Measurements from ENCODE around the gene MICB. TPM values are rescaled to one million over a fixed set of nuclear protein-coding genes. Genes with fewer than 3 reads are reported as not detected.
"Not testable (repeated sequence)": the region's sequence is repeated elsewhere in the genome, so short reads cannot be mapped to it uniquely, and the experiment has no call there.

Gene MICB
- polyA plus RNA-seq, 2 donors = 0.29 to 0.77 TPM

- Histone ChIP-seq H3K27me3 (ENCODE audit: control insufficient read depth in 1 of 2, insufficient read depth in 2 of 2, low read length in 2 of 2) (no peaks in the 10 kb centered on the region), H3K9me3 (ENCODE audit: control insufficient read depth in 2 of 2, insufficient read depth in 1 of 2, low read depth in 1 of 2, low read length in 1 of 2) (no peaks in the 10 kb centered on the region), H3K4me3 (ENCODE audit: low read depth in 1 of 2, low read length in 2 of 2) (no peak overlapping the region), H3K36me3 (ENCODE audit: control insufficient read depth in 2 of 2, insufficient read depth in 2 of 2, low read length in 1 of 2) (no peaks in the 10 kb centered on the region), H3K4me1 (ENCODE audit: control insufficient read depth in 2 of 2, insufficient read depth in 2 of 2, low read length in 1 of 2) (no peaks in the 10 kb centered on the region), H3K27ac (ENCODE audit: low read depth in 2 of 2, low read length in 1 of 2) (no peak overlapping the region)
- WGBS, 2 donors = 44 to 70% methylated on average over 2 of the region's 2 CpGs
Observed at GRCh38 chr6:31483392-31483791, 14.6 kb upstream of the MICB start.

- Histone ChIP-seq H3K4me3 (ENCODE audit: low read depth in 1 of 2, low read length in 2 of 2) (no peak overlapping the region), H3K36me3 (ENCODE audit: control insufficient read depth in 2 of 2, insufficient read depth in 2 of 2, low read length in 1 of 2) (no peaks in the 10 kb centered on the region), H3K27ac (ENCODE audit: low read depth in 2 of 2, low read length in 1 of 2) (no peak overlapping the region), H3K27me3 (ENCODE audit: control insufficient read depth in 1 of 2, insufficient read depth in 2 of 2, low read length in 2 of 2) (no peaks in the 10 kb centered on the region), H3K4me1 (ENCODE audit: control insufficient read depth in 2 of 2, insufficient read depth in 2 of 2, low read length in 1 of 2) (no peaks in the 10 kb centered on the region), H3K9me3 (ENCODE audit: control insufficient read depth in 2 of 2, insufficient read depth in 1 of 2, low read depth in 1 of 2, low read length in 1 of 2) (no peaks in the 10 kb centered on the region)
- WGBS, 2 donors = 82% methylated on average over 1 of the region's 1 CpG
Observed at GRCh38 chr6:31485055-31485454, 12.9 kb upstream of the MICB start.

- H3K27me3 ChIP-seq (ENCODE audit: control insufficient read depth in 1 of 2, insufficient read depth in 2 of 2, low read length in 2 of 2); H3K4me3 ChIP-seq (ENCODE audit: low read depth in 1 of 2, low read length in 2 of 2); H3K9me3 ChIP-seq (ENCODE audit: control insufficient read depth in 2 of 2, insufficient read depth in 1 of 2, low read depth in 1 of 2, low read length in 1 of 2); H3K27ac ChIP-seq (ENCODE audit: low read depth in 2 of 2, low read length in 1 of 2); H3K36me3 ChIP-seq (ENCODE audit: control insufficient read depth in 2 of 2, insufficient read depth in 2 of 2, low read length in 1 of 2); H3K4me1 ChIP-seq (ENCODE audit: control insufficient read depth in 2 of 2, insufficient read depth in 2 of 2, low read length in 1 of 2): not testable (repeated sequence)
- no CpG with 5 or more reads among the region's 9 CpGs for WGBS, 2 donors
Observed at GRCh38 chr6:31486065-31486837, 11.7 kb upstream of the MICB start.

- not testable (repeated sequence) for H3K27me3 ChIP-seq (ENCODE audit: control insufficient read depth in 1 of 2, insufficient read depth in 2 of 2, low read length in 2 of 2); H3K4me3 ChIP-seq (ENCODE audit: low read depth in 1 of 2, low read length in 2 of 2); H3K9me3 ChIP-seq (ENCODE audit: control insufficient read depth in 2 of 2, insufficient read depth in 1 of 2, low read depth in 1 of 2, low read length in 1 of 2); H3K4me1 ChIP-seq (ENCODE audit: control insufficient read depth in 2 of 2, insufficient read depth in 2 of 2, low read length in 1 of 2); H3K36me3 ChIP-seq (ENCODE audit: control insufficient read depth in 2 of 2, insufficient read depth in 2 of 2, low read length in 1 of 2)
- peak overlapping the region in 1 of 2 donors; percentile 13 for H3K27ac ChIP-seq (ENCODE audit: low read depth in 2 of 2, low read length in 1 of 2)
- 60 to 72% methylated on average over 6 of the region's 6 CpGs for WGBS, 2 donors
Observed at GRCh38 chr6:31487674-31488073, 10.3 kb upstream of the MICB start.

DNA sequence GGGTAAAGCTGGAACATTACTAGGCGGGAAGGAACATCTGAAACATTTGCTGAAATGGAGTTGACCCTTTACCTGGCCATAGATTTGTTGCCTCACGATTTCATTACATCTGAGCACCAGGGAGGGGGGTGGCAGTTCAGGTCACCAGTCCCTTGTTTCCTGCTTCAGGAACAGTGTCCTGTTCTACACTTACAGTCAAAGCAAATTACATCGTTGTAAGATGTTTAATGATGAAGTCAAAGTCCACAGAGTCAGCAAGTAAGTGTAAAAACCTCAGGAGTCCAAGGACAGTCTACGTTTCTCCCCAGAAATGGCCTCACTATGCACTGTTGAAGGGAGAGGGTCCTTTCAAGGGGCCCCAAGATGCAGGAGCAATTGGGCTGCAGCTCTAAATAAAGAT lies 8.9 kb upstream of the MICB start:
- H3K9me3 ChIP-seq (ENCODE audit: control insufficient read depth in 2 of 2, insufficient read depth in 1 of 2, low read depth in 1 of 2, low read length in 1 of 2) = no peaks in the 10 kb centered on the region
- H3K27me3 ChIP-seq (ENCODE audit: control insufficient read depth in 1 of 2, insufficient read depth in 2 of 2, low read length in 2 of 2) = no peaks in the 10 kb centered on the region
- H3K27ac ChIP-seq (ENCODE audit: low read depth in 2 of 2, low read length in 1 of 2) = no peak overlapping the region
- no peaks in the 10 kb centered on the region for H3K36me3 ChIP-seq (ENCODE audit: control insufficient read depth in 2 of 2, insufficient read depth in 2 of 2, low read length in 1 of 2)
- 68 to 89% methylated on average over 4 of the region's 4 CpGs for WGBS, 2 donors
- H3K4me3 ChIP-seq (ENCODE audit: low read depth in 1 of 2, low read length in 2 of 2) = no peak overlapping the region
- H3K4me1 ChIP-seq (ENCODE audit: control insufficient read depth in 2 of 2, insufficient read depth in 2 of 2, low read length in 1 of 2) = no peaks in the 10 kb centered on the region

DNA sequence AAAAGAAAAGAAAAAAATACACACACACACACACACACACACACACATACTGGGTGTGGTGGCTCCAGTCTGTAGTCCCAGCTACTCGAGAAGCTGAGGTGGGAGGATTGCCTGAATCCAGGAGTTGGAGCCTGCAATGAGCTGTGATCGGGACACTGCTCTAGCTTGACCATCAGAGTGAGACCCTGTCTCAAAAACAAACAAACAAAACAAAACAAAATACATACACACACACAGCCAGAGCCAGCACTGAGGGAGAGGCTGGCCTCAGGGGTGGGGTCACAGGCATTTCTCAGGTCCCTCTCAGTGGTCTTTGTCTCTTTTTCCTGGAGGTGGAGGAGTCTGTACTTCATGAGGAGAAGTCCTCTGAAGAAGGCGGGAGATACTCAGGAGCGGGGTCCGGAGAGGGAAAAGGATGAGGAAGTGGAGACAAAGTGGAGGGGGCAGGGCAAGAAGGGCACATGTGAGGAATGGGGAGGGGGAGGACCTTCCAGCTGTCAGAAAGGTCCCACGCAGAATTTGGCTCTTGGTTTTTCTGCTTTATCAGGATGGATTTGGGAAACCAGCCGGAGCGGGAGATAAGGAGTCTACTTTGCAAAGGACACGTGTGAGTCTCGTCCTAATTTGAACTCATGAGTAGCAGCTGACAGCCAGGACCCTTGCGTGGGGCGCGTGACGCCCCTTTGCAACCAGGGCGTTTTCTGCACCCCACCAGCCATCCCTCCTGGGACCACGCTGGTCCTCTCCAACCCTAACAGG lies 7.7 kb upstream of the MICB start:
- Histone ChIP-seq H3K4me1 (ENCODE audit: control insufficient read depth in 2 of 2, insufficient read depth in 2 of 2, low read length in 1 of 2) (peaks cover 0 to 2% of the 10 kb centered on the region in 2 donors), H3K27me3 (ENCODE audit: control insufficient read depth in 1 of 2, insufficient read depth in 2 of 2, low read length in 2 of 2) (no peaks in the 10 kb centered on the region), H3K9me3 (ENCODE audit: control insufficient read depth in 2 of 2, insufficient read depth in 1 of 2, low read depth in 1 of 2, low read length in 1 of 2) (no peaks in the 10 kb centered on the region), H3K36me3 (ENCODE audit: control insufficient read depth in 2 of 2, insufficient read depth in 2 of 2, low read length in 1 of 2) (no peaks in the 10 kb centered on the region), H3K27ac (ENCODE audit: low read depth in 2 of 2, low read length in 1 of 2) (no peak overlapping the region), H3K4me3 (ENCODE audit: low read depth in 1 of 2, low read length in 2 of 2) (no peak overlapping the region)
- 54 to 73% methylated on average over 16 of the region's 16 CpGs for WGBS, 2 donors

GRCh38 chr6:31493550-31493874 lies 4.4 kb upstream of the MICB start:
- not testable (repeated sequence) for H3K36me3 ChIP-seq (ENCODE audit: control insufficient read depth in 2 of 2, insufficient read depth in 2 of 2, low read length in 1 of 2); H3K27ac ChIP-seq (ENCODE audit: low read depth in 2 of 2, low read length in 1 of 2); H3K9me3 ChIP-seq (ENCODE audit: control insufficient read depth in 2 of 2, insufficient read depth in 1 of 2, low read depth in 1 of 2, low read length in 1 of 2); H3K27me3 ChIP-seq (ENCODE audit: control insufficient read depth in 1 of 2, insufficient read depth in 2 of 2, low read length in 2 of 2); H3K4me1 ChIP-seq (ENCODE audit: control insufficient read depth in 2 of 2, insufficient read depth in 2 of 2, low read length in 1 of 2)
- WGBS, 2 donors = 2 to 3% methylated on average over 2 of the region's 2 CpGs
- H3K4me3 ChIP-seq (ENCODE audit: low read depth in 1 of 2, low read length in 2 of 2) = peak overlapping the region; percentile 39 to 56

- H3K27me3 ChIP-seq (ENCODE audit: control insufficient read depth in 1 of 2, insufficient read depth in 2 of 2, low read length in 2 of 2) = peaks cover 0 to 2% of the 10 kb centered on the region in 2 donors
- peaks cover 2 to 8% of the 10 kb centered on the region in 2 donors for H3K4me1 ChIP-seq (ENCODE audit: control insufficient read depth in 2 of 2, insufficient read depth in 2 of 2, low read length in 1 of 2)
- WGBS, 2 donors = 0% methylated on average over 57 to 58 of the region's 58 CpGs
- no peaks in the 10 kb centered on the region for H3K9me3 ChIP-seq (ENCODE audit: control insufficient read depth in 2 of 2, insufficient read depth in 1 of 2, low read depth in 1 of 2, low read length in 1 of 2)
- H3K36me3 ChIP-seq (ENCODE audit: control insufficient read depth in 2 of 2, insufficient read depth in 2 of 2, low read length in 1 of 2) = no peaks in the 10 kb centered on the region
- H3K27ac ChIP-seq (ENCODE audit: low read depth in 2 of 2, low read length in 1 of 2) = peak overlapping the region; percentile 56 to 66
- H3K4me3 ChIP-seq (ENCODE audit: low read depth in 1 of 2, low read length in 2 of 2) = peak overlapping the region; percentile 39 to 56
Observed at GRCh38 chr6:31493875-31494694, 3.9 kb upstream of the MICB start.

DNA sequence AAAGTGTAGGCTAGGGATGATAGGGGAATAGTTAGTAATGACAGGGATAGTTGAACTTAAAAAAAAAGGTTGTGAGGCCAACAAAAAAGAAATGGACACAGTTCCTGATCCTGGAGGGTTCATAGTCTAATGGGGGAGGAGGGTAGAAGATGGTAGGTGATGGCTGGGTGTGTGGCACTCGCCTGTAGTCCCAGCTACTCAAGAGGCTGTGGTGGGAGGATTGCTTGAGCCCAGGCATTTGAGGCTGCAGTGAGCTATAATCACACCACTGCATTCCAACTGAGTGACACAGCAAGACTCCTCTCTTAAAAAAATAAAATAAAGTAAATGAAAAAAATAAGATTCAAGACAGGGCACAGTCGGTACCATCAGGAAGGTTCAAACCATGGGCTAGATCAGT lies 2.4 kb upstream of the MICB start:
- Histone ChIP-seq H3K4me3 (ENCODE audit: low read depth in 1 of 2, low read length in 2 of 2) (no peak overlapping the region), H3K27me3 (ENCODE audit: control insufficient read depth in 1 of 2, insufficient read depth in 2 of 2, low read length in 2 of 2) (peaks cover 0 to 2% of the 10 kb centered on the region in 2 donors), H3K9me3 (ENCODE audit: control insufficient read depth in 2 of 2, insufficient read depth in 1 of 2, low read depth in 1 of 2, low read length in 1 of 2) (no peaks in the 10 kb centered on the region), H3K4me1 (ENCODE audit: control insufficient read depth in 2 of 2, insufficient read depth in 2 of 2, low read length in 1 of 2) (peaks cover 2 to 8% of the 10 kb centered on the region in 2 donors), H3K27ac (ENCODE audit: low read depth in 2 of 2, low read length in 1 of 2) (no peak overlapping the region), H3K36me3 (ENCODE audit: control insufficient read depth in 2 of 2, insufficient read depth in 2 of 2, low read length in 1 of 2) (no peaks in the 10 kb centered on the region)
- 57% methylated on average over 2 of the region's 2 CpGs for WGBS, 2 donors
